RWPE1 (cell line): ENCODE results near the gene TMEM63C.

ENCODE experiments used
- CTCF ChIA-PET: fragments of 350-600 bp; sonication (Branson Sonifier 250); formaldehyde crosslinking; extraction: SDS; loops from one replicate; lab custom pipeline; 2021; lab: Yijun Ruan, JAX
- POLR2A ChIA-PET: fragments of 400-600 bp; formaldehyde crosslinking; extraction: SDS; loops from one replicate; lab custom pipeline; 2020; ENCODE audit warnings: antibody characterized with exemption; ENCODE audit not compliant: low non-redundant PET; lab: Yijun Ruan, JAX
- DNase-seq: peaks from one replicate; pipeline ENCODE4 v3.0.0; 2012; ENCODE audit warnings: low spot score
- H3K27ac ChIP-seq: fragments of 450-650 bp; 2 replicates; pipeline ENCODE4 v1.5.1; 2017
- CTCF ChIP-seq: fragments of 450-650 bp; conservative IDR thresholded peaks from 2 replicates; pipeline ENCODE4 v1.5.1; 2017; ENCODE audit warnings: low read depth, mild to moderate bottlenecking

TMEM63C gene

GRCh38 chr14:77257700-77258099, 76.1 kb downstream of the TMEM63C start:
- no peak for TF ChIP-seq CTCF
- ChIA-PET POLR2A (no interaction called here), CTCF (no interaction called here)
- no peak for DNase-seq
- no peak overlapping the region for H3K27ac ChIP-seq

GRCh38 chr14:77258566-77258965, 77.0 kb downstream of the TMEM63C start:
- ChIA-PET CTCF (interaction anchor here (0.6 kb wide), 1 partner anchor 47 kb away, joined by 3 read pairs; no protein-coding TSS in a partner anchor), POLR2A (no interaction called here)
- no peak overlapping the region for H3K27ac ChIP-seq
- no peak for DNase-seq
- no peak for TF ChIP-seq CTCF

- no peak overlapping the region for H3K27ac ChIP-seq
- CTCF ChIA-PET = no interaction called here
- no peak for DNase-seq
- no peak for TF ChIP-seq CTCF
- POLR2A ChIA-PET = no interaction called here
These were observed 77.6 kb downstream of the TMEM63C start for GRCh38 chr14:77259025-77259715.

GRCh38 chr14:77260199-77260598, 78.6 kb downstream of the TMEM63C start:
- POLR2A ChIA-PET = no interaction called here

GRCh38 chr14:77260631-77261030, 79.0 kb downstream of the TMEM63C start:
- ChIA-PET POLR2A (no interaction called here), CTCF (no interaction called here)
- no peak overlapping the region for H3K27ac ChIP-seq
- no peak for DNase-seq
- no peak for TF ChIP-seq CTCF

More at GRCh38 chr14:77260199-77260598, 78.6 kb downstream of the TMEM63C start:
- CTCF ChIA-PET = no interaction called here
- no peak for DNase-seq
- TF ChIP-seq CTCF = no peak
- H3K27ac ChIP-seq = no peak overlapping the region

- TF ChIP-seq CTCF = no peak
- DNase-seq = no peak
- H3K27ac ChIP-seq = no peak overlapping the region
- POLR2A ChIA-PET = no interaction called here
- CTCF ChIA-PET = interaction anchor here (0.6 kb wide), 1 partner anchor 100 kb away, joined by 3 read pairs; no protein-coding TSS in a partner anchor
These were observed 83.0 kb downstream of the TMEM63C start for GRCh38 chr14:77264466-77265186.
